ENCODE measurements around the gene NBPF1. TPM values are rescaled to one million over a fixed set of nuclear protein-coding genes. Genes with fewer than 3 reads are reported as not detected.
A peak's percentile ranks its signal among the peaks of the same experiment; 100 is the strongest.
"Not testable (repeated sequence)": the region's sequence is repeated elsewhere in the genome, so short reads cannot be mapped to it uniquely, and the experiment has no call there.

The NBPF1 gene
- total RNA-seq: 12.6 TPM
- long read RNA-seq, partial matches to known transcripts: 3 of 11 reads
- long read RNA-seq, other reads (novel, unspliced or antisense): 5 of 11 reads

GRCh38 chr1:16613185-16614147 is at the start of gene NBPF1:
Gene NBPF1 (minus strand): TSS chr1:16613564.
- DNase-seq (ENCODE audit: low spot score): peak; percentile 99
- intact Hi-C loops (cut with DNase I): loop anchor here (1.0 kb wide), 1 partner anchor 31 kb away; no protein-coding TSS in a partner anchor

DNA sequence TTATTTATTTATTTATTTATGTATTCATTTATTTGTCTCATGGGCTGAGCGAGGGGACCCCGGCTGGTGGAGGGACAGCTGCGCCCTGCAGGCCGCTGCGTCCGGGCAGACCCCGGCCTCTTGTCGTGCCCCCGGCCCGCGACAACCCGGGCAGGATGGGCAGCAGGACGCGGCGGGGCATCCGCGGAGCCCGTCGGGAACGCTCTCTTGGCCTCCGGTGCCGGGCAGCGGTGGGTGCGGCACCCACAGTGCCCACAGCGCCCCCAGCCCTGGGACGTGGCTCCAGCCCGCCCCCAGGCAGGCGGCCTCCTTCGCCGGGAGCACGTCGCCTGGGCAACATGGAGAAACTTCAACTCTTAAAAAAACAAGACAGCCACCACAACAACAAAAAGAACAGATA is 44.9 kb upstream of the NBPF1 start:
- DNase-seq (ENCODE audit: low spot score); intact Hi-C loops (cut with DNase I): not testable (repeated sequence)

GRCh38 chr1:16656981-16657683 is 43.8 kb upstream of the NBPF1 start:
- intact Hi-C loops (cut with DNase I); DNase-seq (ENCODE audit: low spot score): not testable (repeated sequence)

DNA sequence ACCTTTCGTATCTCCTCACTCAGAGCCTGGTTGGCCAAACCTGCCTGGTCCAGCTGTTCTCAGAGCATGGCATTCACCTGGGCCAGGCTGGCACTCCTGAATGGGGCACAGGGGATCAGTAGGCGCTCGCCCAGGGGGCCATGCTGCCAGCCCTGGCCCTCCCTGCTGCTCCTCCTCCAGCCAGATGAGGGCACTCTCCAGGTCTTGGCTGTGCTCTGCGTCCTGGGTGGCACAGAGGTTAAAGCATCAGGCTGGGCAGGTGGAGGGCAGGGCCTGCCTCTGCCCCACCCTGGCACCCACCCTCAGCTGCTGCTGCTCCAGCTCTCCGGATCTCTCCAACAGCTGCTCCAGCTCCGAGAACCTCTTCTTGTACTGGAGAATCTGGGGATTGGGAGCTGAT is 43.2 kb upstream of the NBPF1 start:
- intact Hi-C loops (cut with DNase I); DNase-seq (ENCODE audit: low spot score): not testable (repeated sequence)

GRCh38 chr1:16651560-16651959 is 38.2 kb upstream of the NBPF1 start:
- intact Hi-C loops (cut with DNase I); DNase-seq (ENCODE audit: low spot score): not testable (repeated sequence)

DNA sequence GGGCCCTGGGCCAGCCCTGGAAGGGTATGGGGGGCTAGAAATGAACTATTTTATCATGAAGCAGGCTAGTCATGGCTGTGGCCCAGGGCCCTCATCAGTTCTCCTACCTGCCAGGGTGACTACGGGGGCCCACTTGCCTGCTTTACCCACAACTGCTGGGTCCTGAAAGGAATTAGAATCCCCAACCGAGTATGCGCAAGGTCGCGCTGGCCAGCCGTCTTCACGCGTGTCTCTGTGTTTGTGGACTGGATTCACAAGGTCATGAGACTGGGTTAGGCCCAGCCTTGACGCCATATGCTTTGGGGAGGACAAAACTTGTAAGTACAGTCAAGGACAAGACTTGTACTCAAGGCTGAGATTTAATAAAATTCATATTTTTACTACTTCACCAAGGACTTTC is 36.6 kb upstream of the NBPF1 start:
- intact Hi-C loops (cut with DNase I): not testable (repeated sequence)
- peak; percentile 47 for DNase-seq (ENCODE audit: low spot score)

- DNase-seq (ENCODE audit: low spot score): peak; percentile 74
- intact Hi-C loops (cut with DNase I): not testable (repeated sequence)
These were observed 36.0 kb upstream of the NBPF1 start for GRCh38 chr1:16649390-16649789.

DNA sequence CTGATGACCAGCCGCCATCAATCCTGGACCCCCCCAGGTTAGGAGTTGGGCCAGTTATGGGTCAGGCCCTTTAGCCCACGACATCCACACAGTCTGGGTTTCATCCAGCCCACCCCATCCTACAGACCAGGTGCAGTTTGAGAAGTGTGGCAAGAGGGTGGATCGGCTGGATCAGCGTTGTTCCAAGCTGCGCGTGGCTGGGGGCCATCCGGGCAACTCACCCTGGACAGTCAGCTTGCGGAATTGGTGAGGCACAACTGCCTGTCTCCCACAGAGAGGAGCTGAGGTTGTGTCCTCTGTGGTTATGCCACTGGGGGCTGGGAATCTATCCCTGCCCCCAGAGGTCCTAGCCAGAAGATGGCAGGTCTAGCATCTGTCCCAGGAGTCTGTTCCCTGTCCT is 35.4 kb upstream of the NBPF1 start:
- intact Hi-C loops (cut with DNase I): not testable (repeated sequence)
- peak; percentile 76 for DNase-seq (ENCODE audit: low spot score)

DNA sequence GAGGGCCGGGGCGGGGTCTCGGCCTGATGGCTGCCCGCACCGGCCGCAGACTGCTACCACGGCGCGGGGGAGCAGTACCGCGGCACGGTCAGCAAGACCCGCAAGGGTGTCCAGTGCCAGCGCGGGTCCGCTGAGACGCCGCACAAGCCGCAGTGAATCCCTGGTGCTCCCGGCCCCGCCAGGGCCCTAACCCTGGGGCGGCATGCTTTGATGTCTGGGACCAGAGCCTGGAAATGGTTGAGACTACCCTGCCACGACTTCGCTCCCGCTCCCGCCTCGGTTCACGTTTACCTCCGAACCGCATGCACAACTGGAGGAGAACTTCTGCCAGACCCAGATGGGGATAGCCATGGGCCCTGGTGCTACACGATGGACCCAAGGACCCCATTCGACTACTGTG is 34.9 kb upstream of the NBPF1 start:
- intact Hi-C loops (cut with DNase I): not testable (repeated sequence)
- DNase-seq (ENCODE audit: low spot score): peak; percentile 31

- DNase-seq (ENCODE audit: low spot score): peak; percentile 61
- intact Hi-C loops (cut with DNase I): not testable (repeated sequence)
These were observed 34.1 kb upstream of the NBPF1 start for GRCh38 chr1:16647179-16648176.

GRCh38 chr1:16646716-16647115 is 33.4 kb upstream of the NBPF1 start:
- intact Hi-C loops (cut with DNase I): not testable (repeated sequence)

DNA sequence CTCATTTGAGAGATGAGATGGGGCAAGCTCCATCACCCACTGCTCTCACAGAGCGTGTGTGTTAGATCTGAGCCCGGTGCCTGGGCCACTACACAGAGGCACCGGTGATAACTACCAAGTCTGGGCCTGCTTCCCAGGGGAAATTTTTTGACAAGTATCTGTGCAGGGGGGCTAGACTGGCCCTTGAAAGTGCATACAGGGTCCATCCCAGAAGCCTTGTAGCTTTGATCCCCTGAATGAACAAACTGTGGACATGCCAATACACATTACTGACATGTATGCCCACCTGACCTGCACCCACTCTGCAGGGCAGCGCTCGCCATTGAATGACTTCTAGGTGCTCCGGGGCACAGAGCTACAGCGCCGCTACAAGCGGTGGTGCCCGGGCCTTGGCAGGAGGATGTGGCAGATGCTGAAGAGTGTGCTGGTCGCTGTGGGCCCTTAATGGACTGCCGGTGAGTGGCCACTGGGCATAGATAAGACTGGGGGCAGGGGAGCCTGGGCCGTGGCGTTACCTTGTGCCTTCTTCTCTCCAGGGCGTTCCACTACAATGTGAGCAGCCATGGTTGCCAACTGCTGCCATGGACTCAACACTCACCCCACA is 32.8 kb upstream of the NBPF1 start:
- DNase-seq (ENCODE audit: low spot score): peak; percentile 66
- intact Hi-C loops (cut with DNase I): not testable (repeated sequence)

More at GRCh38 chr1:16646716-16647115, 33.4 kb upstream of the NBPF1 start:
- peak; percentile 41 for DNase-seq (ENCODE audit: low spot score)

GRCh38 chr1:16645271-16646060 is 32.1 kb upstream of the NBPF1 start:
- intact Hi-C loops (cut with DNase I): not testable (repeated sequence)
- DNase-seq (ENCODE audit: low spot score): peak; percentile 78

DNA sequence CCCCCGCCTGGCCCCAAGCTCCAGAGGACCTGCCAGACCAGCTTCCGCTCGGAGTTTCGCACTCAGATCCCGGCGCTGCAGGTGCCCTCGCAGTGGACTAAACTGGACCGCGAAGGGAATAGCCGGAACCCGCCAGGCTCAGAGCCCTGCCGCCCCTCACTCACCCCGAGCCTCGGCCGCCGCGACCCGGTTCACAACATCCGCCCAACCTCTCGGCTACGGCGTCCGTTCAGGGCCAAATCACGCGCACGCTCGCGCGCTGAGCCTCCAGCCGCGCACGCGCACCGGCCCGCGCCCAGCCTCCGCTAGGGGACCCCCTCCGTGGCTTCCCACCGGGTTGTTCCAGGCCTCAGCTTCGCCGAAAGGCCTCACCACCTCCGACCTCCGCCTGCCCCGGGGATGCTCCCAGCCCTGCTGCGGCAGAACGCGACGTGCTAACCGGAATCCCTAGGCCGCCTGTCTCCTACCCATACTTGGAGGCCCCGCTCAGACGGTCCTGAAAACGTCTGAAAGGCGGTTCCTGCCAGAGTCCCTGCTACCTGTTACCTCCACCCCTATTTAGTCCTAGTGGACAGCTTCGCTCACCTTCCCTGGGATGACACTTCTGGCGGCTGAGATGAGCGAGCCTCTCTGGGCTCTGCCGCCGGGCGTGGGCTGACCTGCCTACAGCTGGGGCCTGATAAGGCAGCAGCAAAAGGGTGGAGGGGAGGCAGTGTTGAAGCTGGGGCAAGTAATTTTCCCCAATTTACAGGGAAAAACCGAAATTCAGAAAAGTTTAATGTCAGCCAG is 31.3 kb upstream of the NBPF1 start:
- peak; percentile 99 for DNase-seq (ENCODE audit: low spot score)
- intact Hi-C loops (cut with DNase I): loop anchor here (1.0 kb wide), 1 partner anchor 31 kb away; the partner anchor contains the start of gene NBPF1

- no peak for DNase-seq (ENCODE audit: low spot score)
- intact Hi-C loops (cut with DNase I): loop anchor here (1.0 kb wide), 1 partner anchor 31 kb away; the partner anchor contains the start of gene NBPF1
These were observed 30.8 kb upstream of the NBPF1 start for GRCh38 chr1:16644193-16644481.

GRCh38 chr1:16643476-16644192 is 30.3 kb upstream of the NBPF1 start:
- intact Hi-C loops (cut with DNase I): loop anchor here (1.0 kb wide), 1 partner anchor 30 kb away; the partner anchor contains the start of gene NBPF1
- DNase-seq (ENCODE audit: low spot score): peak; percentile 75
